GM11168 (cell line): Measurements from ENCODE around the gene COL15A1.
"Not testable (repeated sequence)": the region's sequence is repeated elsewhere in the genome, so short reads cannot be mapped to it uniquely, and the experiment has no call there.

ENCODE experiments used
- in situ Hi-C: fragments of 300-500 bp; cut with MboI; formaldehyde crosslinking; loops from one replicate; pipeline ENCODE4 v1.12.0; 2022; ENCODE audit warnings: low sequenced_read_pairs; ENCODE audit not compliant: unreplicated experiment

COL15A1 gene

GRCh38 chr9:98943682-98944056 lies at the start of gene COL15A1:
Gene COL15A1, plus strand, starts transcription at chr9:98943907. Its CDS starts 155 bp downstream, at chr9:98944062.
- in situ Hi-C loops = no loop called here

GRCh38 chr9:98894171-98894570 lies 49.5 kb upstream of the COL15A1 start:
- in situ Hi-C loops = no loop called here

GRCh38 chr9:98894761-98895160 lies 48.9 kb upstream of the COL15A1 start:
- in situ Hi-C loops = no loop called here

GRCh38 chr9:98896632-98897031 lies 47.1 kb upstream of the COL15A1 start:
- in situ Hi-C loops = no loop called here

- in situ Hi-C loops = no loop called here
Measured at GRCh38 chr9:98897745-98898144, 46.0 kb upstream of the COL15A1 start.

GRCh38 chr9:98899408-98900056 lies 44.2 kb upstream of the COL15A1 start:
- in situ Hi-C loops = no loop called here

GRCh38 chr9:98900244-98900643 lies 43.5 kb upstream of the COL15A1 start:
- in situ Hi-C loops = no loop called here

GRCh38 chr9:98900725-98901124 lies 43.0 kb upstream of the COL15A1 start:
- in situ Hi-C loops = no loop called here

GRCh38 chr9:98901843-98902242 lies 41.9 kb upstream of the COL15A1 start:
- in situ Hi-C loops = not testable (repeated sequence)

GRCh38 chr9:98902516-98902915 lies 41.2 kb upstream of the COL15A1 start:
- in situ Hi-C loops = no loop called here

- in situ Hi-C loops = no loop called here
Measured at GRCh38 chr9:98902925-98903324, 40.8 kb upstream of the COL15A1 start.

GRCh38 chr9:98903961-98904411 lies 39.7 kb upstream of the COL15A1 start:
- in situ Hi-C loops = no loop called here

GRCh38 chr9:98905015-98905414 lies 38.7 kb upstream of the COL15A1 start:
- in situ Hi-C loops = no loop called here

GRCh38 chr9:98906273-98907040 lies 37.2 kb upstream of the COL15A1 start:
- in situ Hi-C loops = no loop called here

- in situ Hi-C loops = no loop called here
Measured at GRCh38 chr9:98907055-98907454, 36.7 kb upstream of the COL15A1 start.

- in situ Hi-C loops = no loop called here
Measured at GRCh38 chr9:98908897-98909634, 34.6 kb upstream of the COL15A1 start.

GRCh38 chr9:98909935-98910334 lies 33.8 kb upstream of the COL15A1 start:
- in situ Hi-C loops = no loop called here

- in situ Hi-C loops = no loop called here
Measured at GRCh38 chr9:98911042-98911441, 32.7 kb upstream of the COL15A1 start.

GRCh38 chr9:98911738-98912137 lies 32.0 kb upstream of the COL15A1 start:
- in situ Hi-C loops = not testable (repeated sequence)

- in situ Hi-C loops = no loop called here
Measured at GRCh38 chr9:98912450-98912849, 31.3 kb upstream of the COL15A1 start.

GRCh38 chr9:98913044-98913443 lies 30.7 kb upstream of the COL15A1 start:
- in situ Hi-C loops = no loop called here
